NCI-H510A (cell line): ENCODE data around the gene CASKIN1.

Experiments
- DNase-seq: peaks from one replicate; lab custom pipeline; 2025; lab: John Stamatoyannopoulos, UW

Gene CASKIN1

GRCh38 chr16:2233046-2233775 is 36.8 kb upstream of the CASKIN1 start:
- no peak for DNase-seq

DNA sequence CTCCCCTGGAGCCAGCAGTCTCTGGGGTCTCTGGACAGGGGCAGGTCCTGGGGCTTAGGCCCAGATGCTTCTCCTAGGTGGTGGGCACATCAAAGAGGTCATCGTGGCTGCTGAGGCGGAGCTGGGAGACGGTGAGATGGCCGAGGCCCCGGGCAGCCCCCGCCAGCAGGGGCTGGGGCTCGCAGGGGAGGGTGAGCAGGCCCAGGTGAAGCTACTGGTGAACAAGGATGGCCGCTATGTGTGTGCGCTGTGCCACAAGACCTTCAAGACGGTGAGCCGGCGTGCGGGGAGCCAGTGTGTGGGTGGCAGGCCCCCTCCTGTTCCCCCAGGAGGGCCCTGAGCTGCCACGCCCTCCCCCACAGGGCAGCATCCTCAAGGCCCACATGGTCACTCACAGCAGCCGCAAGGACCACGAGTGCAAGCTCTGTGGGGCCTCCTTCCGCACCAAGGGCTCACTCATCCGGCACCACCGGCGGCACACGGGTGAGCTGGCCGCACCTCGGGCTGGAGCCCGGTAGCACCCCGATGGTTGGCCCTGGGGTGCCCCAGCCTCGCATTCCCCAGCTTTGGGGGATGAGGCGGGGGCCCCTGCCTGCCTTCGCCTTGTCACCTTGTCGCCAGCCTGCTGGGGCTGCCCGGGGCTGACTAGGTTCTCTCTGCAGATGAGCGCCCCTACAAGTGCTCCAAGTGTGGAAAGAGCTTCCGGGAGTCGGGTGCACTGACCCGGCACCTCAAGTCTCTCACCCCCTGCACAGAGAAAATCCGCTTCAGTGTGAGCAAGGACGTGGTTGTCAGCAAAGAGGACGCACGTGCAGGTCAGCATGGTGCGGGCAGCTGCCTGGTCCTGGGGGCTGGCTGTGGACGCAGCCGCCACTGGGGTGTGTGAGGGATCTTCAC is 35.9 kb upstream of the CASKIN1 start:
- no peak for DNase-seq

- DNase-seq, result no peak
Observed at GRCh38 chr16:2231016-2231931, 34.9 kb upstream of the CASKIN1 start.

- no peak for DNase-seq
Observed at GRCh38 chr16:2230376-2230775, 34.0 kb upstream of the CASKIN1 start.

GRCh38 chr16:2229632-2230250 is 33.3 kb upstream of the CASKIN1 start:
- no peak for DNase-seq

GRCh38 chr16:2229091-2229490 is 32.7 kb upstream of the CASKIN1 start:
- DNase-seq, result no peak

DNA sequence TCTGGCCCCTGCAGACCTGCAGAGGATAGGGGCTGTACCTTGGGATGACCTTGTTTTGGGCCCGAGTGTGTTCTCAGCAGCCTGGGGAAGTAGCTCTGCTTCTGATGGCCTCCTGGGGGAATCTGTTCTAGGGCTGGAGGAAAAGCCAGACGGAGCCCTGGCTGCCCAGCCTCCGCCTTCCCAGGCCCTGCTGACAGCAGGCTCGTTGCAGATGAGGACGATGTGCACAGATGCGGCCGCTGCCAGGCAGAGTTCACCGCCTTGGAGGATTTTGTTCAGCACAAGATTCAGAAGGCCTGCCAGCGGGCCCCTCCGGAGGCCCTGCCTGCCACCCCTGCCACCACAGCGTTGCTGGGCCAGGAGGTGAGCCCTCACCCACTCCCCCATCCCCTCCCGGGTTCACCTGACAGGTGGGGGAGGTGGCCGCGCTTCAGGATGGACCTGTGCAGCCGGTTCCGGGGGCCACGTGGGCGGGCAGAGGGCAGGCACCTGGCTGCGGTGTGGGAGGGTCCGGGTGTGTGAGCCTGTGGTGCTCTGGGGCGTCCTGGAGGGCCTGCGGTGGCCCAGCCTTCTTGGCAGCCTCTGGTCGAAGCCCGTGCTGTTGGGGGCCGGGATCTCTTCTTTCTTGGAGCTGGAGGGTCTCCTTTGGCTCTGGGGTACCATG is 31.9 kb upstream of the CASKIN1 start:
- no peak for DNase-seq

GRCh38 chr16:2226918-2227317 is 30.5 kb upstream of the CASKIN1 start:
- no peak for DNase-seq

GRCh38 chr16:2226245-2226793 is 29.9 kb upstream of the CASKIN1 start:
- DNase-seq, result no peak

- DNase-seq, result no peak
Observed at GRCh38 chr16:2223942-2224486, 27.6 kb upstream of the CASKIN1 start.

DNA sequence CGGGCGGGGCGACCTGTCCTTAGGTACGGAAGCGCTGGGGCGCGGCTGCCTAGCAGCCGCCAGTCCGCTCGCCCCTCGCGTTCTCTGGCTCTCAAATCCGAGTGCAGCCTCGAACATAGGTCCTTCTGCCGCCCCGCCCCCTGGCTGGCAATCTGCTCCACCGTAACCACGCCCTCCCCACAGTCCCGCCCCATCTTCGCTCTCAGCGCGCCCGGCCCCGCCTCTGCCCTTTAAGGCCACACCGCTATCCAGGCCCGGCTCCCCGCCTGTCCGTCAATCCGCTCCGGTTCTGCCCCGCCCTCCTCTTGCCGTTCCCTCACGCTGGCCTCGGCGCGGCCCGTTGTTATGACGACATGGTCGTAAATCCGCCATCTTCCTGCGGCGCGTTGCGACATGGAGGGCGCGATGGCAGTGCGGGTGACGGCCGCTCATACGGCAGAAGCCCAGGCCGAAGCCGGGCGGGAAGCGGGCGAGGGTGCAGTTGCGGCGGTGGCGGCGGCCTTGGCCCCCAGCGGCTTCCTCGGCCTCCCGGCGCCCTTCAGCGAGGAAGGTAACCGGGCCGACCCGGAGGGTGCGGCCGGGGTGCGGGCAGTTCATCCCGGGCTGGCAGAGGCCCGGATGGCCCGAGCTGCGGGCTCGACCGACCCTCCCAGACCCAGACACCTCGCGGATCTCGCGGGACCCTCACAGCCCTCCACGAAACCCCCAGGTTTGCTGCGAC is 27.0 kb upstream of the CASKIN1 start, which contains the start of gene E4F1:
E4F1 (plus strand) TSS at position 371 of the 721 bp plus-strand sequence; CDS start at position 394, 23 bp downstream.
- peak; percentile 97 for DNase-seq

DNA sequence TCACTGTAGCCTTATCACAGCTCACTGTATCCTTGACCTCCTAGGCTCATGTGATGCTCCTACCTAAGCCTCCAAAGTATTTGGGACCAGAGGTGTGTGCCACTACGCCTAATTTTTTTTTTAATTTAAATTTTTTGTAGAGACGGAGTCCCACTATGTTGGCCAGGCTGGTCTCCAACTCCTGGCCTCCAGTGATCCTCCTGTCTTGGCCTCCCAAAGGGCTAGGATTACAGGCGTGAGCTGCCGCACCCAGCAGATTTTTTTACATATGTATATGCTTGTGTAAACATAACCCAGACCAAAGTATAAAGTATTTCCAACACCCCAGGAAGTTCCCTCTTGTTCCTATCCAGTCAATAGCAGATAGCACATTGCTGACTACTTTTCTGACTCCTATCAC is 19.9 kb upstream of the CASKIN1 start:
- DNase-seq, result no peak

DNA sequence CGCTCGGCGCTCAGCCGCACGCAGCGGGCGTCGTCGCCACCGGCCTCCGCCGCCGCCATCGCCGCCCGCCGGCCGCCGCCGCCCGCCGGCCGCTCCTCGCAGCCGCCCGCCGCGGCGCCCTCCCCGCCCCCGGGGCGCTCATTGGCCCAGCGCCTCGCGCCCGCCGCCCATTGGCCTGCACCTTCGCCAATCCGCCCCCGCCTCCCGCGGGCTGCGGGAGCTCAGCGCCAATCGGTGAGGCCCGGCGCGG is 18.2 kb upstream of the CASKIN1 start, which contains the start of gene PGP:
PGP (minus strand) TSS at position 122 of the 250 bp plus-strand sequence; CDS start at position 59, 63 bp downstream.
- no peak for DNase-seq

DNA sequence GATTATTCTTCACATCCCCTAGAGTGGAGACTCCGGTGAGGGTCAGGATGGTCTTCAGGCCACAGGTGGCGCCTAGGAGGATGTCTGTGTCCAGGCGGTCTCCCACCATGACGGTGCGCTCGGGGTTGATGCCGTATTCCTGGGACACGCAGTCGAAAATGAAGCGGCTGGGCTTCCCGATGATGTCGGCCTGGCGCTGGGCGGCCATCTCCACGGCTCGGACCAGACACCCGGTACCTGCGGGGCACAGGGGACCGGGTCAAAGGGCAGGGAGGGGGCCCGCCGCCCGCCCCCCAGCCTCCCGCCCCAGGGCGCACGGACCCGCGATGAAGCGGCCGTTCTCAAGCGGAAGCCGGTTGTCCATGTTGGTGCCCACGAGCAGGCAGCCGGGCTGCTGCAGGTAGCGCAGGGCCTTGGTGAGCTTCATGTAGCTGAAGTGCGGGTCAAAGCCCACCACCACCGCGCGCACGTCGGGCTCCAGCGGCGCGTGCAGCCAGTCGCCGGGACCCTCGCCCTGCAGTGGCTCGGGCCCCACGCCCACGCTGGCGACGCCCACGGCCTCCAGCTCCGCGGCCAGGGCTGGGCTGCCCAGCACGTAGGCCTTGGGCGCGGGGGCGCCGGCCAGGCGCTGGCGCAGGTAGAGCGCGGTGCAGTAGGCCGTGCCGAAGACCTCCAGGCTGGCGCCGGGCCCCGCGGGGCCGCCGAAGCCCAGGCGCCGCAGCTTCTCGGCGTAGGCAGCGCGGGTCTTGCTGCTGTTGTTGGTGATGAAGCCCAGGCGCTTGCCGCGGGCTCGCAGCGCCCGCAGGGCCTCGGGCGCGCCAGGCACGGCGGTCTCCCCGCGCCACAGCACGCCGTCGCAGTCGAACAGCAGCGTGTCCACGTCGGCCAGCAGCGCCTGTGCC is 17.7 kb upstream of the CASKIN1 start:
- no peak for DNase-seq

DNA sequence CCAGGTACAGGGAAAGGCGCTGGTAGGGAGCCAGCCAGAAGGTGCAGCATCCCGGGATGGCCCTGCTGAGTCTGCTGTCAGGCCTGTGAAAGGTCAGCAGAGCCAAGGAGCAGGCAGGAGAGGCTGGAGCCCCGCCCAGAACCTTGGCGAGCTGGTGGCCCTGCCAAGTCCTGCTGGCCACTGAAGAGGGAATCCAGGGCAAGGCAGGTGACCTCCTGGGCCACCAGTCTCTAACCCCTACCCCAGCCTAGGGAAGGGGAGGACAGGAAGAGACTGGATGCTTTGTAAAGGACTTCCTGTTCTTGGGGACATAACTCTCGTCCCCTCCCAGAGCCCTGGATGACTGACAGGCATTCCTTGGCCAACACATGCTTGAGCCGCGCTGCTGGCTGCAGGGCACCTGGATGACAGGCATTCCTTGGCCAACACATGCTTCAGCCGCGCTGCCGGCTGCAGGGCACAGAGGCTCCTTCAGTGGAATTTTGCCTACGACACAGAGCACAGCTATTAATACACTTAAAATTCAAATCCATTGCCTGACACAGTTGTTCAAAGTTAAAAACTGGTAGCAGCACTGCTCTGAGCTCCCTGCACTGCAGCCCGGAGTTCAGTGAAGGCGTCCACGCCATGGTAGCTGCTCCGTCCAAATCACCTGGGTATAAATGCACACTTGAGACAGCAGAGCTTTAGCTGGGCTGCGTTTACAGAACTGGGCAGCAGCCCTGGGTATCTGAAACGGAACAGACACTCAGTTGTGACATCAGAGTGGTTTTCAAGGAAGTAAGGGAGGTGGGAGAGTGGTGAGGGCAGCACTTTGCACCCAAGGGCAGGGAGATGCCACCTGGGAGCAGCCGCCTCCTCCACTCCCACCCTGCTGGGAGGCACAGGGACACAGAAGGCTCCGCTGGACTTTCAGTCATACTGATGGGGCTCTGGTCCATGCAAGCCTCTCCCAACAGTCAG is 16.2 kb upstream of the CASKIN1 start:
- DNase-seq, result no peak

- no peak for DNase-seq
Observed at GRCh38 chr16:2211923-2212347, 15.5 kb upstream of the CASKIN1 start.
